GM19193 (cell line): ENCODE data around the gene EIF3L.
A peak's percentile ranks its signal among the peaks of the same experiment; 100 is the strongest.

ENCODE experiments used
- POLR2A ChIP-seq: IDR thresholded peaks from 4 replicates; pipeline ENCODE4 v1.6.1; 2011; ENCODE audit not compliant: insufficient read depth, insufficient read length; ENCODE audit errors: extremely low read depth

The EIF3L gene

DNA sequence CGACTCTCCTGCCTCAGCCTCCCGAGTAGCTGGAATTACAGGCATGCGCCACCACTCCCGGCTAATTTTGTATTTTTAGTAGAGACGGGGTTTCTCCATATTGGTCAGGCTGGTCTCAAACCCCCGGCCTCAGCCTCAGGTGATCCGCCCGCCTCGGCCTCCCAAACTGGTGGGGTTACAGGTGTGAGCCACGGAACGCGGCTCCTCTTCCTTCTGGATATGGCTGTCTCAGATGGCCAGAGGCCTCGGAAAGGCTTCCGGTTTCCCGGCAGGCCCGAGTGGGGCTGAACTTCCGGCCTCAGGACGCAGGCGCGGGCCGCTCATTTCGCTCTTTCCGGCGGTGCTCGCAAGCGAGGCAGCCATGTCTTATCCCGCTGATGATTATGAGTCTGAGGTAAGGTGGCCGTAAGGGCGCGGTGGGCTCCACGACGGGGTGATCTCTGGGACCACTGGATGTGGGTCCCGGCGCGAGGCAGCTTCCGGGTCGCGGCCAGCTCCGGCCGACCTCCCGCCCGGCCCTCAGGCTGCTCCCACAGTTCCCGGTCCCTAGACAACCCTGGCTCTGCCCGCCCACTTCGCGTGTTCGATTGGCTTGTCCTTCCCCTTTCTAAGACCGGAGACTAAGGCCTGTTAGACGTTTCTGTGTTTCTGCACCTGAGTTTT is at the start of gene EIF3L:
TSS of gene EIF3L (plus strand) at position 331 of the 663 bp plus-strand sequence. CDS start at position 362, 31 bp downstream.
- TF ChIP-seq POLR2A: peak; percentile 87

DNA sequence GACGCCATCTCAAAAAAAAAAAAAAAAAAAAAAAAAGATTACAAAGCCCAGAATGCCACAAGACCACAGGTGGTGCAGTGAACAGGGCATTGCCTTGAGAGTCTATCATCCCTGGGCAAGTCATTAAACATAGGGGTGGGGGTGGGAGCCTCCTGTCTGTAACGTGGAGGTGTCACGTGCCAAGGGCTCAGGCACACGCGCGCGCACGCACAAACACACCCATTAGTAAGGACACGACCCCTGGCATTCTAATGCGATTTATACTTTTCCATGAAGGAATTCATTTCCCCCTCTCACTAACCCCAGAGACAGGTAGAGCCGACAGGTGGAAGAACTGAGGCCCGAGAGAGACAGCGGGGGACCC is 47.3 kb upstream of the EIF3L start:
- no peak for TF ChIP-seq POLR2A

DNA sequence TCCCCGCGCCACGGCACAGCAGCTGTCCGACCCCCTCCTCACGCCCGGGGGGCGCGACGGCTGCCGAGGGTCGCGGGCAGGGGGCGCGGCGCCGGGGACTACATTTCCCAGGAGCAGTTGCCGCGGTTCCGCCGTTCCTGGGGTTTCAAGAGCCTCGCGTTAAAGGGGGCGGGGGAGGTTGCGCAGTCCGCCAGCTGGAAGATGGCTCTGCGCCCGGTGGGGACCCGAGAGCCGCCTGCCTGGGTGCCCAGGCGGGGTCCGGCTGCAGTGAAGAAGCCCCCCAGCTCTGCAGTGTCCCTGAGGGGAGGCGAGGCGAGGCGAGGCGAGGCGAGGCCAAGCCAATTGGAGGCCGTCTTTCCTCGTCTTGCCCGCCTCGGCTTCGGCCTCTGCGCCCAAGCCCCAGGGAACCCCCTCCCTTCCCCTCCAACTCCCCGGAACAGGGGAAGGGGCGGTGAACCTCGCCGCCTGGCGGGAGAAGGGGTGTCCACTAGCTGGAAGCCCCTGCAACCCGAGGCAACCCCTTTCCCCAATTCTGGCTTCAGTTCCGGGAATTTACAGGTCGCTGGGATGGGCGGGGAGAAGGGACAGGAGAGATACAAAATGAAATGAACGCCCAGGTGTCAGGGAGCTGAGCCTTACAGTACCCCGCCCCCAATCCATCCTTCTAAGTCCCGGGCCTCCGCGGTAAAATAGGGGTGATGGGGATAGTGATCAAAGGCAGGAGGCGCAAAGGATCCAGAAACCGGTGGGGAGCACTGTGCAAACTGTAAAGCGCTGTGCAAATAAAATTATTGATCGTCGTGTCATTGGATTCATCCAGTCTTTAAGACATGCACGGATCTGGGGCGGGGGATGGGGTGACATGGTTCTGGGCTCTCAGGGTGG is 46.7 kb upstream of the EIF3L start:
- no peak for TF ChIP-seq POLR2A

DNA sequence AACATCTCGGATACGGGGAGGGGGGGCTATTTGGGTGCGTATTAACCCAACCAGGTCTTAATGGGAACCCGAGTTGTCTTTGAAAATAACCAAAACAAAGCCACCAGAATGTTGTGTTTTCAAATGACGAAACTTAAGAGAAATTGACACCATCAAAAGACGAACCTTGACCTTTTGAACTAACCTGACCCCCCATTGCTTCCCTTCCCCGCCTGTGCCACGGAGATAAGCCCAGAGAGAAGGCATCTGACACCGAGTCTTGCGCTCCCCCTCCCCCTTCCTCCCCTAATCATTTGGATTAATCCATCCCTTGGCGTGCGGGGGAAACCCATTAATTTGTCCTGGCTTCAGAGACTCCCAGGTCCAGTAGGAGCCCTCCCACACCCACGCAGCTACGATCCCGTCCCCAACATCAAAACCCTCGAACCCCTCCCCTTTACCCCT is 46.0 kb upstream of the EIF3L start:
- no peak for TF ChIP-seq POLR2A

DNA sequence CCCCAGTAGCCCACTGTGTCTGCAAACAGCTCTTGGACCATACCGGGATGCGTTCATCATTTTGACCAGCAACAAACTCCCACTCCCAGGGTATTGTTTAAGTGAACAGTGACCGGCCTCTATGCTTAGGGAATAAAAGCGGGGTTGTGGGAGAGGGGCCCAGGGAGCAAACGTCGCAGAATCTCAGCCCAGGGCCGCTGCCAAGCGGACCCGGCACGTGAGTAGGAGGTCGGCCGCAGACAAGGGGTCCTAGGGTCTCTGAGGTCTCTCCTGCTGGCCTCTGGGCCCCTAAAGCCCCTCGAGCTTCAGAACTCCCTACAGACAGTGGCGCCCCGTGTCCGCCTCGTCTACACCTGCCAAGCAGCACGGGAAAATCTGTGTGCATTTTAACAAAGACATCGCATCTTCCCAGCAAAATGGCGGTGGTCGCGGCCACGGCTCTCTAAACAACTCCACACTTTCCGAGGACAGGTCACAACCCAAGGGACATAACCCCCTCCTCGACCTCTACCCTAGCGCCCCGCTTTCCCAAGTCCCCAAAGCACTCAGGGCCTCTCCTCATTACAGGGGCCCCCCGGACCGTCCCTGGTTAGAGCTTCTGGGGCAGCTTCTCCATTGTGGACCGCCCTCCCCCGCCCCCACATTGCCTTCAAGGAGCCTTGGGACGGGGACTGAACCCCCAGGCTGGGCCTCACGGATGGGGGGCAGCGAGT is 45.4 kb upstream of the EIF3L start:
- no peak for TF ChIP-seq POLR2A

DNA sequence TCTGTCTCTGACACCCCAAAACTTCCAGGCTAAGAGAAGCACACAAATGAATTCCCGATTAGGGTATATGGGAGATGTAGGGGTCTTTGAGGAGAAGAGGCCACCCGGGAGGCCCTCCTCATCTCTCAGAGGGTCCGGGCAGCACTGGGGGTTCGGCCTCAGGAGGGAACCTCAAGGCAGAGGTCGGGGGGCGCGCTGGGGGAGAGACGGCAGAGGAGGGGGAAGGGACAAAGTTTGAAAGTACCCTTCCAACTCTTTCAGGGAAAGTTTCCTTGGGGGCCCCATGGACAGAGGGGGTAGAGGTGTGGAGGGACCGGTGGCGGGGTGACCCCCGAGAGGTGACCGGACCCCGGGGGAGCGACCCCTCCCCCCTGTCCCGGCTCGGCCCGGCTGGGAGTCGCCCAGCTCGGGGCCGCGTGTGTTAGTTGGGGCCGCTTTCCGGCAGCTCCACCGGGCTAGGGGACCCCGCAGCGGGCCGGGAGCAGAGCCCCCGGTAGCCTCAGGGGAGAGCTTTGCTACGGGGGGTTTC is 44.8 kb upstream of the EIF3L start:
- TF ChIP-seq POLR2A: no peak

DNA sequence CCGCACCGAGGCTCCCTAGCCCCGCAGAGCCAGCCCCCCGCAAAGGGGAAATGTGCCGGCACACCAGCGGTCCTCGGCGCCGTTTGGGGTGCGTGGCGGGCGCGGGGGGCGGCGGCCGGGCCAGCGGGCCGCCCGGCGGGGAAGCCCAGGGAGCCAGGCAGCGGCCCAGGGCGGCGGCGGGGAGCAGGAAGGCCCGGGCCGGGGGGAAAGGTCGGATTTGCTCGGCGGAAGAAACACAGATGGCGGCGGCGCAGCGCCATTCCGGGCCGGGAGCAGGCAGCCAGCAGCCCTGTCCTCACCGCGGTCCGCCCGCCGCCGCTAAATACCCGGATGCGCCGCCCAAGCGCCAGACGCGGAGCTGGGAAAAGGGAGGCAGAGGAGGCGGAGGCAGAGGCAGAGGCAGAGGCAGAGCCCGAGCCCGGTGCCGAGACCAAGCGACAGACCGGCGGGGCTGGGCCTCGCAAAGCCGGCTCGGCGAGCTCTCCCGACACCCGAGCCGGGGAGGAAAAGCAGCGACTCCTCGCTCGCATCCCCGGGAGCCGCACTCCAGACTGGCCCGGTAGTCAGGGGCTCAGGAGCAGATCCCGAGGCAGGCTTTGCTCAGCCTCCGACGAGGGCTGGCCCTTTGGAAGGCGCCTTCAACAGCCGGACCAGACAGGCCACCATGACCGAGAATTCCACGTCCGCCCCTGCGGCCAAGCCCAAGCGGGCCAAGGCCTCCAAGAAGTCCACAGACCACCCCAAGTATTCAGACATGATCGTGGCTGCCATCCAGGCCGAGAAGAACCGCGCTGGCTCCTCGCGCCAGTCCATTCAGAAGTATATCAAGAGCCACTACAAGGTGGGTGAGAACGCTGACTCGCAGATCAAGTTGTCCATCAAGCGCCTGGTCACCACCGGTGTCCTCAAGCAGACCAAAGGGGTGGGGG is 44.1 kb upstream of the EIF3L start:
- TF ChIP-seq POLR2A: no peak

DNA sequence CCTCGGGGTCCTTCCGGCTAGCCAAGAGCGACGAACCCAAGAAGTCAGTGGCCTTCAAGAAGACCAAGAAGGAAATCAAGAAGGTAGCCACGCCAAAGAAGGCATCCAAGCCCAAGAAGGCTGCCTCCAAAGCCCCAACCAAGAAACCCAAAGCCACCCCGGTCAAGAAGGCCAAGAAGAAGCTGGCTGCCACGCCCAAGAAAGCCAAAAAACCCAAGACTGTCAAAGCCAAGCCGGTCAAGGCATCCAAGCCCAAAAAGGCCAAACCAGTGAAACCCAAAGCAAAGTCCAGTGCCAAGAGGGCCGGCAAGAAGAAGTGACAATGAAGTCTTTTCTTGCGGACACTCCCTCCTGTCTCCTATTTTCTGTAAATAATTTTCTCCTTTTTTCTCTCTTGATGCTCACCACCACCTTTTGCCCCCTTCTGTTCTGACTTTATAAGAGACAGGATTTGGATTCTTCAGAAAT is 43.4 kb upstream of the EIF3L start:
- no peak for TF ChIP-seq POLR2A

DNA sequence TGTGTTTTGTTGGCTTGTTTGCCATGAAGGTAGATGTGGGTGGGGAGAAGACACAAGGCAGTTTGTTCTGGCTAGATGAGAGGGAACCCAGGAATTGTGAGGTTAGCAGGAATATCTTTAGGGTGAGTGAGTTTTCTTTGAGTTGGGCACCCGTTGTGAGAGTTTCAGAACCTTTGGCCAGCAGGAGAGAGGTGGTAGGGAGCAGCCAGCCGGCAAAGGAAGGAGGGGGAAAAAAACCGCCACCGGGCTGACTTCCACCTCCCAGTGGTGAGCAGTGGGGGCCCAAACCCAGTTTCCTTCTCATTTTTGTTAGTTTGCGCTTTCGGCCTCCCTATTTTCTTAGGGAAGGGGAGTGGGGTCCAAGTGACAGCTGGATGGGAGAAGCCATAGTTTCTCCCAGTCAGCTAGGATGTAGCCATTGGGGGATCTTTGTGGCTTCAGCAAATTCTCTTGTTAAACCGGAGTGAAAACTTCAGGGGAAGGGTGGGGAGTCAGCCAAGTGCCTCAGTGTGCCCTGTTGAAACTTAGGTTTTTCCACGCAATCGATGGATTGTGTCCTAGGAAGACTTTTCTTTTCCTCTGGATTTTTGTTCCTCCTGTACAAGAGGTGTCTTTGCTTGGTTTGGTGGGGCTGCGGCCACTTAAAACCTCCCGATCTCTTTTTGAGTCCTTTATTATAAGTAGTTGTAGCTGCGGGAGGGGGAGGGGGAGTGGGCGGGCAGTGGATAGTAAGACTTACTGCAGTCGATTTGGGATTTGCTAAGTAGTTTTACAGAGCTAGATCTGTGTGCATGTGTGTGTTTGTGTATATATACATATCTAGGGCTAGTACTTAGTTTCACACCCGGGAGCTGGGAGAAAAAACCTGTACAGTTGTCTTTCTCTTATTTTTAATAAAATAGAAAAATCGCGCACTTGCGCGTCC is 42.5 kb upstream of the EIF3L start:
- no peak for TF ChIP-seq POLR2A

DNA sequence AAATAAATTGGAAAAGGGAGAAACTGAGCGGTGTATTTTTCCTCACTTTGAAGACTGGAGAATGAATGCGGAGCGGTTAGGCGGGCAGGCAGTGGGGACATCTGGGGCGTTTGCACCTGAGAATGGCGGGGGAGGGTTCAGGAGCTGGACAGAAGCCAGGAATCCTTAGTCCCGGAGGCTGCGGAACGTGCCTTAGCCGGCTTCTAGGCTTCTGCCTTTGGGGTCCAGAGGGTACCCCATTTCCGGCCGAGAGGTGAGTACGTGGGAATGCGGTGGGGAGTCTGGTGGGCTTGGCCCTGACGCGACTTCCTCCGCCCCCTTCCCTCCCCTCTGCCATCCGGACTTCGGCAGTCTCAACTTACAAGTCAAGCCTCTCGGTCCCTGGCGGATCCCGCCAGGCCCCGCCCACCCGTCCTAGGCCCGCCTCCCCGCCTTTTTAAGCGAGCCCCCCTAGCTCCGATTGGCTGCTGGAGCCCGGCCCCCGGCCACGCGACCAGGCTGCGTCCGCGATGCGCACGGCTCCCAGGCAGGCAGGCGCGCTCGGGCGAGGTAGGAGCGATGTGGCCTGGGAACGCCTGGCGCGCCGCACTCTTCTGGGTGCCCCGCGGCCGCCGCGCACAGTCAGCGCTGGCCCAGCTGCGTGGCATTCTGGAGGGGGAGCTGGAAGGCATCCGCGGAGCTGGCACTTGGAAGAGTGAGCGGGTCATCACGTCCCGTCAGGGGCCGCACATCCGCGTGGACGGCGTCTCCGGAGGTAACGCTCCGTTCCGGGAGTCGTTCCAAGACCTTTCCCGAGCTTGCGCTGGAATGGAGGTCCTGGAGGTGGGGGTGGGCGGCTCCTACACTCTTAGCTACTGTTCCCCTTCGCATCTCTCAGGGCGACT is 41.6 kb upstream of the EIF3L start, which contains the start of gene GCAT:
TSS of gene GCAT (plus strand) at position 525 of the 884 bp plus-strand sequence. CDS start at position 559, 34 bp downstream.
- TF ChIP-seq POLR2A: peak; percentile 58

DNA sequence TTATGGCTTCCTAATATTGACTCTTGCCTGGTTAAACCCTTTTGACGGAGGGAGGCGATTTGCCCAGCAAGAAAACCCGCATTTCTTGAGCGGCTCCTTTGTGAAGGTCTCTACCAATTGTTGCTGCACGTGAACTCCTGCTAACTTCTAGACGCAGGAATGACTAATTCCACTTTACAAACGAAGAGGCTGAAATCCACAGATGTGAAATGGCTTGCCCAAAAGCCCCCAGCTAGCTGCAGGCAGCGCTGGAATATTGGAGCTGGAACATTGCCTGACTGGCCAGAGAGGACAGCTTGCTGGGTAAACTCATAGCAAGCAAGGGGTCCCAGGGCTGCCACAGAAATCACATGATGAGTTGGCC is 40.9 kb upstream of the EIF3L start:
- TF ChIP-seq POLR2A: no peak
